Left ventricle myocardium inferior (tissue), 1 donor: Measurements from ENCODE around the gene RGL4. TPM values are rescaled to one million over a fixed set of nuclear protein-coding genes. Genes with fewer than 3 reads are reported as not detected.

Source experiments
- DNase-seq: peaks from one replicate; pipeline ENCODE4 v3.0.0-alpha.2; 2020
- H3K27ac ChIP-seq: fragments of 200-600 bp; replicated peaks from 2 replicates; pipeline ENCODE4 v1.8.0; 2021
- H3K27me3 ChIP-seq: fragments of 200-600 bp; 2 replicates; pipeline ENCODE4 v1.8.0; 2021; ENCODE audit warnings: low read depth
- H3K36me3 ChIP-seq: fragments of 200-600 bp; 2 replicates; pipeline ENCODE4 v1.8.0; 2021
- H3K4me1 ChIP-seq: fragments of 200-600 bp; 2 replicates; pipeline ENCODE4 v1.8.0; 2021
- H3K4me3 ChIP-seq: fragments of 200-600 bp; 2 replicates; pipeline ENCODE4 v1.8.0; 2021; ENCODE audit warnings: mild to moderate bottlenecking, moderate library complexity
- H3K9me3 ChIP-seq: fragments of 200-600 bp; replicated peaks from 2 replicates; pipeline ENCODE4 v1.8.0; 2021
- intact Hi-C: fragments of 100-400 bp; cut with micrococcal nuclease; formaldehyde crosslinking; loops from one replicate; pipeline ENCODE4 v1.11.0; 2022
- total RNA-seq: library from RNA; stranded (reverse); fragmentation: NEBNext Ultra II Directional; extraction: Animal tissue kit (Norgen Biotek cat#: 25700); gene quantifications from one replicate; pipeline ENCODE4 v1.2.1, GENCODE V29; 2021
- TF ChIP-seq, protein P1 (sequence below): fragments of 200-600 bp; IDR thresholded peaks from 2 replicates; pipeline ENCODE4 v1.8.0; 2021; ENCODE audit warnings: antibody characterized with exemption, mild to moderate bottlenecking, borderline replicate concordance
- donor health status: DM: no; HTN: yes; CAD: no; lungs with severe emphysema.

The RGL4 gene
- total RNA-seq, 1 donor from 2014 or later: not detected

DNA sequence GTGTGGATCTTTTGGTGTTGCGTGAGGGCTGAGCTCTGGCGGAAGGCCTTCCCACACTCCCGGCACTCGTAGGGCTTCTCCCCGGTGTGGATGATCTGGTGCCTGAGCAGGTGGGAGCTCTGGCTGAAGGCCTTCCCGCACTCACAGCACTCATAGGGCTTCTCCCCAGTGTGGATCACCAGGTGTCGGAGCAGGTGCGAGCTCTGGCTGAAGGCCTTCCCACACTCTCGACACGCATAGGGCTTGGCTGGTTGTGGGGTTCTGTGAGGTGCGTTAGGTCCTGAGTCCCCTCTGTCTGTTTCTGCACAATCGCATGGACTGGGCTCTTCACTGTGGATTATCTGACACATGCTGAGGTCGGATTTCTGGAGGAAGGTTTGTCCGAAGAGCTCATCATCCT is 53.7 kb downstream of the RGL4 start:
- intact Hi-C loops: no loop called here
- H3K27ac ChIP-seq: no peak overlapping the region
- no peak for DNase-seq

DNA sequence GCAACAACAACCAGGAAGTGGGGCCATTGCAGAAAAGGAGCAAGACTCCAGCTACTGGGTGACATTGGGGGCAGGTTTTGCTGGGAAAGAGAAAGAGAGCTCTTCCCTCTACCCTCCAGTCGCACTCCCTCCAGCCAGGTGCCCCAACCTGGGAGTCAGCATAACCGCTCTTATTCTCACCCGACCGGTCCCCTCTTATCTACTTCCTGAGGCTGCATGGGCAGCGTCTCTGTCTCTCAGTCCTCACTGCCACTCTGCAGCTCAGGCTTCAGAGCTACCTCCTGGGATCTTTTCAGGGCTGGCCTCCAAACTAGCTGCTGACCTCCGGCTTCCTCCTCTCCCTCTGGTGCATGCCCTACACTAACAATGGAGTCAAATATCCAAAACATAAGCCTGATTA is 55.0 kb downstream of the RGL4 start:
- Histone ChIP-seq H3K27ac (no peak overlapping the region), H3K4me1 (peaks cover 33% of the 10 kb centered on the region), H3K27me3 (no peaks in the 10 kb centered on the region), H3K9me3 (peaks cover 6% of the 10 kb centered on the region), H3K4me3 (no peak overlapping the region), H3K36me3 (peaks cover 29% of the 10 kb centered on the region)
- intact Hi-C loops: no loop called here
- no peak for DNase-seq
- TF ChIP-seq, protein P1, sequence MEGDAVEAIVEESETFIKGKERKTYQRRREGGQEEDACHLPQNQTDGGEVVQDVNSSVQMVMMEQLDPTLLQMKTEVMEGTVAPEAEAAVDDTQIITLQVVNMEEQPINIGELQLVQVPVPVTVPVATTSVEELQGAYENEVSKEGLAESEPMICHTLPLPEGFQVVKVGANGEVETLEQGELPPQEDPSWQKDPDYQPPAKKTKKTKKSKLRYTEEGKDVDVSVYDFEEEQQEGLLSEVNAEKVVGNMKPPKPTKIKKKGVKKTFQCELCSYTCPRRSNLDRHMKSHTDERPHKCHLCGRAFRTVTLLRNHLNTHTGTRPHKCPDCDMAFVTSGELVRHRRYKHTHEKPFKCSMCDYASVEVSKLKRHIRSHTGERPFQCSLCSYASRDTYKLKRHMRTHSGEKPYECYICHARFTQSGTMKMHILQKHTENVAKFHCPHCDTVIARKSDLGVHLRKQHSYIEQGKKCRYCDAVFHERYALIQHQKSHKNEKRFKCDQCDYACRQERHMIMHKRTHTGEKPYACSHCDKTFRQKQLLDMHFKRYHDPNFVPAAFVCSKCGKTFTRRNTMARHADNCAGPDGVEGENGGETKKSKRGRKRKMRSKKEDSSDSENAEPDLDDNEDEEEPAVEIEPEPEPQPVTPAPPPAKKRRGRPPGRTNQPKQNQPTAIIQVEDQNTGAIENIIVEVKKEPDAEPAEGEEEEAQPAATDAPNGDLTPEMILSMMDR: no peak

More for the DNA sequence above, 53.7 kb downstream of the RGL4 start:
- Histone ChIP-seq H3K4me3 (no peak overlapping the region), H3K27me3 (no peaks in the 10 kb centered on the region), H3K9me3 (peaks cover 6% of the 10 kb centered on the region), H3K4me1 (peaks cover 20% of the 10 kb centered on the region), H3K36me3 (peaks cover 29% of the 10 kb centered on the region)
- TF ChIP-seq, protein P1: no peak

Other genes with a start within 250 kb of the RGL4 start
- gene IGLL1, start 110.7 kb upstream of the RGL4 start, total RNA-seq: not detected
- not detected for gene DRICH1, start 58.7 kb upstream of the RGL4 start, total RNA-seq
- 4.0 TPM for gene ZNF70, start 60.1 kb downstream of the RGL4 start, total RNA-seq
- gene VPREB3, start 63.4 kb downstream of the RGL4 start, total RNA-seq: 0.69 TPM
- gene C22orf15, start 72.0 kb downstream of the RGL4 start, total RNA-seq: not detected
- 1,446 TPM for gene CHCHD10, start 77.0 kb downstream of the RGL4 start, total RNA-seq
- 16.9 TPM for gene MMP11, start 81.8 kb downstream of the RGL4 start, total RNA-seq
- gene SMARCB1, start 96.0 kb downstream of the RGL4 start, total RNA-seq: 52.0 TPM
- 2.0 TPM for gene DERL3, start 148.0 kb downstream of the RGL4 start, total RNA-seq
- 22.0 TPM for gene SLC2A11, start 166.9 kb downstream of the RGL4 start, total RNA-seq
- 242 TPM for gene MIF, start 203.4 kb downstream of the RGL4 start, total RNA-seq